Posterior vena cava (tissue), 2 donors: ENCODE results near the gene NRAP. TPM values are rescaled to one million over a fixed set of nuclear protein-coding genes. Genes with fewer than 3 reads are reported as not detected.
"Not testable (repeated sequence)": the region's sequence is repeated elsewhere in the genome, so short reads cannot be mapped to it uniquely, and the experiment has no call there.

Experiments
- DNase-seq: peaks from one replicate; pipeline ENCODE4 v3.0.0-alpha.2; 2020; ENCODE audit warnings: low spot score
- intact Hi-C, 2 donors: fragments of 100-400 bp; cut with DNase I; formaldehyde crosslinking; loops; one replicate each; pipeline versions ENCODE4 v1.14.1 to v1.14.2; 2022 to 2023
- total RNA-seq, 2 donors: library from RNA; stranded (reverse); fragmentation: NEBNext Ultra II Directional; extraction: Animal tissue kit (Norgen Biotek cat#: 25700); gene quantifications; one replicate each; pipeline ENCODE4 v1.2.1, GENCODE V29; 2021
- donor health status: DM: yes; HTN: yes; CAD: no.
- donor health status: DM: yes; HTN: yes; CAD: no.

NRAP gene
- total RNA-seq, 2 donors from 2014 or later: 0.09 TPM; not detected in 1

DNA sequence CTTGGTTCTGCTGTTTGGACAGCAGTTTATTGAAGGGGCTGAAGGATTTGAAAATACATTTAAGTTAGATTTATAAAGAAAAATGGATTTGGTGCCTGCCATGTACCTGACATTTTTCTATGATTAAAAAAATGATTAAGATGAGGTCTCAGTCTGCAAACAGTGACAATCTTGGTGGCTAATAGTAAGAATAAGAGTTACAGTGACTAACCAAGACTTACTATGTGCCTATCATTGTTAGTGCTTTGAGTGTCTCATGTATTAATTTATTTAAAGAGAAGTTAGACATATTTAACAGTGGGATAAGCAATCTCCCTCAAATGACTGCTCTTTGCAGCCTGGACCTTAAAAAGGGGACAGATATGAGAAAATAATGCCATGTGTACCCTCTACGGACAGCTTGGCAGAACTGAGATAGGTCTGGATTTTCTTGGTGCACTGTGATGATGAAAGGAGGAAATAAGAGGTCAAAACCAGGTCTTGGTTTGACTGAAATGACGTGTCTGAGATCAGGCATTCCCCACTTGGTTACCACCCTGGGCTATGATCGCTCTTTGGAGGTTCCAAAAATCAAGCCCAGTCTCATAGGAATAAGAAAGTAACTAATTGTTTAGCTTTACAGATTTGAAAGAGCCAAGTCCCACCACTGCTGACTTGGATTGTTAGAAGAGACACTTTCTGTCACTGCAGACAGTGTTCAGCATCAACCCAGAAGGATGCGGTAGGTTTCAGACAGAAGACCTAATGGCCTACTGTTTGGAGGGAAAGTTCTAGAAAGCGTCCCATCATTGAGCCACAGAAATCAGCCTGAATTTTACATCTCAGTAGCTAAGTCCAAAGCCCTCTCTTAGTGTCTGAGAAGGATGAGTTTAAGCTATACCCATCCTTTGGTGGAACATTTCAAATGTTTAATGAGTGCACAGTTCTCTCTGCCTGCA is 18.0 kb upstream of the NRAP start:
- intact Hi-C loops: no loop called here
- DNase-seq: no peak

- DNase-seq: peak; percentile 84
- intact Hi-C loops: no loop called here
Measured at GRCh38 chr10:113680190-113681111, 16.6 kb upstream of the NRAP start.

DNA sequence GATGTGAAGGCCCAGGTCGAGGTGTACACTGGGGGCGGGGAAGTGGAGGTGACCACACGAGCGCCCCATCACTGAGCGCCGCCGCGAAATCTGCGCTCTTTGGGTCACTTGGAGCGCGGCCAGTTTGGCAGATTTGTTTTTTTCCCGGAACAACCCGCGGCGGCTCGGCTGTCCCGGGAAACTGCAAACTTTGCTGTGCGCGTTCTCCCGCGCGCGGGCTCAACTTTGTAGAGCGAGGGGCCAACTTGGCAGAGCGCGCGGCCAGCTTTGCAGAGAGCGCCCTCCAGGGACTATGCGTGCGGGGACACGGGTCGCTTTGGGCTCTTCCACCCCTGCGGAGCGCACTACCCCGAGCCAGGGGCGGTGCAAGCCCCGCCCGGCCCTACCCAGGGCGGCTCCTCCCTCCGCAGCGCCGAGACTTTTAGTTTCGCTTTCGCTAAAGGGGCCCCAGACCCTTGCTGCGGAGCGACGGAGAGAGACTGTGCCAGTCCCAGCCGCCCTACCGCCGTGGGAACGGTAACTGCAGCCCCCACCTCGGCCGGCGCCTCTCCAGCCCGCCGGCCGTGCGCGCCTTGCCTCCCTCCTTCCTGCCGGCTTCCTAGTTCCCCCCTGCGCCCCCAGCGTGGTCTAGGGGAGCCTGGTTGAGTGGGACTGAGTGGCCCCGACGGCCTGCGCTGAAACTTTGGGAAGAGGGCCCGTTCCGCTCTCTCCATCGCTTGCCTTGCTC is 15.8 kb upstream of the NRAP start, which contains the start of gene CASP7:
TSS of gene CASP7 (plus strand) at position 450 of the 727 bp plus-strand sequence. CDS start 17,582 bp downstream, outside the sequence.
- DNase-seq: peak; percentile 91
- intact Hi-C loops: no loop called here

- no peak for DNase-seq
- intact Hi-C loops: no loop called here
Measured at GRCh38 chr10:113666682-113667252, 2.9 kb upstream of the NRAP start.

DNA sequence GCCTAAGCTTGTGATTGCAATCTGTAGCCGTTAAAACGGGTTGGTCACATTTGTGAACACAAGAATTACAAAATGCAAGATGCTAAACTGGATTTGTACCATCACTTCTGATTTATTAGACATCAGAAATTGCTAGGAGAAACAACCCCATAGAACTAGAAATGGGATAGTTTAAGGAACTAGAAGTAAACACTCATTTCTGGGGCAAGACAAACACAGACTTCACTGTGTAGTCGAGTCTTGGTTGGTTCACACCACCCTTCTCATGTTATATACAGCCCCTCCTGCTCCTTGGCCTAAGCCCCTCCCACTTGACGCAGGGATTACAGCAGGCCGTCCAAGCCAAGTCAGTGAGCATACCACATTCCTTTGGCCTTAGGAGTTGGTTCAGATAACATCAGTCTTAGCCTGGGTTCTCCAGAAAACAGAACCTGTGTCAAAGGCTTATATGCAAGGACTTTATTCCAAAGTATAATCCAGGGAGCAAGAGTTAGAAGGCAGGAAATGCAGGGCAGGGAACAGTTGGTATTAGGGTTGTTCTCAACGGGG is 2.0 kb upstream of the NRAP start:
- DNase-seq: peak; percentile 83
- intact Hi-C loops: no loop called here

DNA sequence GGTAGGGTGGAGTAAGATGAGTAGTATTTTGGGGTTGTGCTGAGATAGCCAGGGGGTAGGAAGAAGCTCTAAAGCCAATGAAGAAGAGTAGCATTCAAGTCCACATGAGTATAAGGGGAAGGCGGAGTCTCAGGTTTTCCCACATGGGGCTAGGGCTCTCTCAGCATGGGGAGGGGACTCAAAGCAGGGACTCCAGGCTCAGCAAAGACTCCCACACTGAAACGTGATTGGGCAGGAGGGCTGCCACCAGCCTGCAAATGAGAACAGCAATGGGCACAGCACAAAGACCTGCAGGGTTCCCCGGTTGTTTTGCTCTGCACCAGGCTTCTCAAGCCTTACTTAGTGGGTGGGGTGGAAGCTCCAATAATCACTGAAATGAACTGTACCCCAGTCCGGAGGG is 1.5 kb upstream of the NRAP start:
- intact Hi-C loops: no loop called here

GRCh38 chr10:113663142-113663541 is 699 bp downstream of the NRAP start:
- no peak for DNase-seq
- intact Hi-C loops: no loop called here

More for the DNA sequence above, 1.5 kb upstream of the NRAP start:
- no peak for DNase-seq

DNA sequence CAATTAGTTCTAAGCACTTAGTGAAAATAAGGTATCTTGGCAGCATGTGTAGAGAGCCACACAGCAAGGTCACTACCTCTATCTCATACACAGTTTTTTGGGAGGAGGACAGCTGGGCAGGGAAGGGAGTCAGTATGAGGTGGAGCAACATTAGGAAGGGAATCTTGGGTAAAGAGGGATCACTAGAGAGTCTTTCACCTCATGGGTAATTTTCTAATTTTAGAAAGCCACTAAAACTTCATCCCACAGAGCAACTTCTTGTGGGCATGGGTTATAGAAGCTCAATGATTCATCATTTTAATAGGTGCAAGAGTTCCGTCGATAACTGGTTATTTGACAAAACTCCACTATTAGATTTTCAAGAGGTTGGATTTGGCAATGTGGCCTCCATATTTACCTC is 2.5 kb downstream of the NRAP start:
- DNase-seq: no peak
- intact Hi-C loops: no loop called here

GRCh38 chr10:113657544-113657943 is 6.3 kb downstream of the NRAP start:
- DNase-seq: no peak
- intact Hi-C loops: no loop called here

GRCh38 chr10:113656896-113657295 is 6.9 kb downstream of the NRAP start:
- intact Hi-C loops: no loop called here
- DNase-seq: no peak

DNA sequence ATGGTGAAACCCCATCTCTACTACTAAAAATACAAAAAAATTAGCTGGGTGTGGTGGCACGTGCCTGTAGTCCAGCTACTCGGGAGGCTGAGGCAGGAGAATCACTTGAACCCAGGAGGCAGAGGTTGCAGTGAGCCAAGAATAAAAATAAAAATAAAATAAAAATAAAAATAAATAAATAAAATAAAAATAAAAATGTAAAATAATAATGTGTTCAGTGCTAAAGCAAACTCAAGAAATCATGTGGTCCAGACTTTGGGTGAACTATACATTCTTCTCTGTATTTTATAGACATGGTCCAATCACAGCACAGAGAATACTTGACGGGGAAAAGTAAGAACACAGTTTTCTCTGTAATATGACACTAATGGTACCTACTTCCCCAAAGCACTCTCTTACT is 11.4 kb downstream of the NRAP start:
- intact Hi-C loops, DNase-seq: not testable (repeated sequence)

- intact Hi-C loops: no loop called here
- DNase-seq: no peak
Measured at GRCh38 chr10:113651898-113652297, 11.9 kb downstream of the NRAP start.

DNA sequence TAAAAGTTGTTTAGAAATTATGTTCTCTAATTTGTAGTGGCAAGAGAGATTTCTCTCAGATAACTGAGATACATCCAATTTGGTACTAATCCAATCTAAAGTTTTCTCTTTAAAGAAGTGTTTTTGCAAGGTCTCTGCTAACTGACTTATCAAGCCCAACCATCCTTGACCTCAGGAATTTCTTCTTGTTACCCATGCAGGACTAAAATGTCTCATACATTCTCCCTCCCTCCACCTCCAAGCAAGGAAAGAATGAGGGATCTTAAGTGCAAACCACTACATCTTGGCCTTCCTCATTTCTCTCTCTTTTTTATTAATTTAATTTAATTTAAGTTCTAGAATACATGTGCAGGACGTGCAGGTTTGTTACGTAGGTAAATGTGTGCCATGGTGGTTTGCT is 12.8 kb downstream of the NRAP start:
- intact Hi-C loops: no loop called here
- no peak for DNase-seq

DNA sequence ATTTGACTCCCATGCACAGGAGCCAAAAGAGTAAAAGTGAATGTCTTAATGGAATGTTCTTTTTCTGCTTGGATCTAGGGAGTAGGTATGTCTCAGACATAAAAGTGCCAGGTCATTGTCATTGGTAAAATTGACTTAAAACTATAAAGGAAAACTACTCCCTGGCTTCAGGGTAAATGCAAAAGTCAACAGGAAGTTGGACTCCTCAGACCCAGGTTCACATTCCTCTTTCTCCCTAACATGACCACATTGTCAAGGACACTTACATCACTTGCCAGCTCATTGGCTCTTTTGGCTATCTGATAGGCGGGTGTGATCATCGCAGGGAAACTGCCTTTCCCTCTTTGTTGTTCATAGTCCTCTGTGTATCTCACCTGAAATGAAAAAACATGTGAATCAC is 13.7 kb downstream of the NRAP start:
- no peak for DNase-seq
- intact Hi-C loops: no loop called here

DNA sequence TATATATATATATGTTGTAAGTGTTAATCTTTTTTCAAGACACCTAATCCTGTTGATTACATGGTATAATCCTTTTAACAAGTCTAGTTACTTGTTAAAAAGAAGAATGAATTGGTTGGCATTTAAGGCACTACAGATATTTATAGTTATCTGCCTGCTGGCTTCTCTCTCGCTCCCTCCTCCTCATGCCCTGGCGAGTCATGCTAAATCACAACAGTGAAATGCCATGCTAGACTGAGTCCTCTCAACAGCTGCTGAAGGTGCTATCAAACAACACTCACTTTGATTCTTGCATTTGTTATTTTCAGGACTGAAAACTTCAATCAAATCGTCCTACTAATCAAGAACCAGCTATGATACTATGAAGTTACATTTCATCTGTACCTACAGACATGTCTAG is 15.4 kb downstream of the NRAP start:
- DNase-seq: no peak
- intact Hi-C loops: no loop called here

DNA sequence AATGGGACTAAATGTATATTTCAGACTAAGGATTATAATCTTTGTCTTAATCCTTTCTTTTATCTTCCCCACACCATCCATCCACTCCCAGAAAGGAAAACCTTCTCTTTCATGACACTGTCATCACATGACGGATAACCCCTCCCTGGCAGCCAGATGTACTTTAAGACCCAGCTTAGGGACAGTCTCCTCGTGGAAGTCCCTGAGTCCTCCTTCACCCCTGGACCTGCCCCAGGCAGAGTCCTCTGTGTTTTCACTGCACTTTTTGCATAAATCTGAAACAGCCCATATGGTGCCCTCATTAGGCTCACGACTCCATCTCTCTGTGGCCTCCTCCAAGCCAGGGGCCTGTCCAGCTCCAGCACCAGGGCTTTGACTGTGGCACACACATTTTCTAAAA is 16.0 kb downstream of the NRAP start:
- no peak for DNase-seq
- intact Hi-C loops: no loop called here

GRCh38 chr10:113646336-113647201 is 17.3 kb downstream of the NRAP start:
- peak; percentile 86 for DNase-seq
- intact Hi-C loops: no loop called here
